NCI-H128 (cell line): Measurements from ENCODE around the gene HDAC1.

Source experiments
- DNase-seq: peaks from one replicate; lab custom pipeline; 2025; ENCODE audit not compliant: unreplicated experiment; lab: John Stamatoyannopoulos, UW

Gene HDAC1

GRCh38 chr1:32365445-32365844 is 73.6 kb downstream of the HDAC1 start:
- no peak for DNase-seq

GRCh38 chr1:32367912-32368635 is 76.2 kb downstream of the HDAC1 start:
- no peak for DNase-seq

GRCh38 chr1:32372149-32372756 is 80.4 kb downstream of the HDAC1 start:
- no peak for DNase-seq

DNA sequence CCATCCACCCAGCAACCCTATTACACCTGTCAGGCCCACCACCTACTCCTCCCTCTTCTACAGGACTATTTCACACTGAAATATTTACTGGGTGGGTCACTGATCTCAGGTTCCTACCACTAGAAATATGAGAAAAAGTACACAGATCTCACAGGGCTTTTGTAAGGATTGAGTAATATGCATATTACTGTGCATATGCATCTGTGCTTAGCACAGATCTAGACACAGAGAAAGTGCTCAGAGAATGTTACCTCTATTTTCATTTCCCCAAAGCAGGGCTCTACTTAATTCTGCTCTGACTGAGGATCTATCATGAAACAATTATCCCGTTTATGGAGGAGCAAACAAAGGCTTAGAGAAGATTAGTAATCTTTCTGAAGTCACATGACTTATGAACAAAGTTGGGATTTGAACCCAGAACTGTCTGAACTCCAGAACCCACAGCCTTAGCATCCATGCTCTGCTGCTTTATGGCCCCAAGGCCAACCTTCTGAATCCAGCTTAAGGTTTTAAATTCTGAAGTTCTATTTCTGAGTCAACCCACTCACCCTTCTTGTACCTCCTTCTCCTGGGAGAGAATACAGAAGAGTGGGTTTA is 82.2 kb downstream of the HDAC1 start:
- DNase-seq: no peak

DNA sequence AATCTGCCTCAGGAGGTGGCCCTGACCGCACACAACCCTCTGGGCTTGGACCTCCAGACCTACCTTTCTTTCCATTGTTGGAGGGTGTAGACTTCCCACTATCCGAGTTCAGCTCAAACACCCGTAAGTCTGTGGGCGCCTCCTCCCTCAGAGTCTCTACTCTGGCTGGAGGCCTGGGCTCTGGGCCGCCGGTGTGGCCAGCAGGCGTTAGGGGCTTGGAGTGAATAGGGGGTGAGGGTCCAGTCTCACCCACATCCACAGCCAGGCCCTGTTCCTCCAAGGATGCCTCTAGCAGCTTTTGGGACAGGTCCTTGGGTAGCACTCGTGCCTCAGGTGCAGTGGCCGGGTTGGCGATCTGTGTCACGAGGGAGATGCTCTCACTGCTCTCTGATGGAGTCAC is 84.3 kb downstream of the HDAC1 start:
- DNase-seq: no peak

DNA sequence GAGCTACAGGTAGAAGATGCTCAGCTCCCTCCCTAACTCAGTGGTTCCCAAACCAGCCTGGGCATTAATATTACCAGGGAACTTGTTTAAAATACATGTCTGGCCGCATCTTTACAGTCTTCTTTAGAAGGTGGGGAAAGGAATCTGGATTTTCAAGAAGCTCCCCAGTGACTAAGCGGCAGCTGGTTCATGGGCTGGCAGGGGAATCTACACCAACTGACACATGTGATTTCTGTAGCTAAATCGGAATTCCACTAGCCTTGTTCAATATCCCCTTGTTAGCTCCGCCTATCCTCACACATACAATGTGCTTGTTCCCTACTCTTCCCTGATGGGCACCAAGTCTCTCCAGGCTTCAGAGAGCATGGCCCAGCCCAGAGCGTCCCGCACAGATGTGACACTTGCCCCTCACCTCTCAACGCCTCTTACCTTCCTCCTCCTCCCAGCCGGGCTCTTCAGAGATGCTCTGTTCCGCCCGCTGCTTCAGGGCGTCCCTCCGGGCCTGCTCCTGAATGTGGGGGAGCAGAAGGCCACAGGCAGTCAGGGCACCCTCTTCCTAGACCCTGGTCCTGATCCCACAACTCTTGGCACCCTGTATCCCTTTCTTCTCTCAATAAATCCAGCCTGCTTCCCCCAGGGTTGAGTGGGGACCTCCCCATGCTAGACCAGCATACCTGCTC is 85.8 kb downstream of the HDAC1 start:
- no peak for DNase-seq

- no peak for DNase-seq
Measured at GRCh38 chr1:32380057-32380456, 88.2 kb downstream of the HDAC1 start.
